SK-N-MC (cell line): ENCODE data around the gene APOBR.

Source experiments
- EZH2 ChIP-seq: fragments of 200-600 bp; sonication (generic); IDR thresholded peaks from one replicate; pipeline ENCODE4 v1.6.1; 2017; ENCODE audit warnings: antibody characterized with exemption
- FOXP2 ChIP-seq: optimal IDR thresholded peaks from 2 replicates; pipeline ENCODE3; 2011; ENCODE audit warnings: mild to moderate bottlenecking, moderate library complexity; ENCODE audit not compliant: insufficient read depth; ENCODE audit errors: extremely low read length, control extremely low read depth
- POLR2AphosphoS5 ChIP-seq: IDR thresholded peaks from 2 replicates; pipeline ENCODE4 v1.6.1; 2012; ENCODE audit warnings: mild to moderate bottlenecking, low read depth, low read length, borderline replicate concordance

DNA sequence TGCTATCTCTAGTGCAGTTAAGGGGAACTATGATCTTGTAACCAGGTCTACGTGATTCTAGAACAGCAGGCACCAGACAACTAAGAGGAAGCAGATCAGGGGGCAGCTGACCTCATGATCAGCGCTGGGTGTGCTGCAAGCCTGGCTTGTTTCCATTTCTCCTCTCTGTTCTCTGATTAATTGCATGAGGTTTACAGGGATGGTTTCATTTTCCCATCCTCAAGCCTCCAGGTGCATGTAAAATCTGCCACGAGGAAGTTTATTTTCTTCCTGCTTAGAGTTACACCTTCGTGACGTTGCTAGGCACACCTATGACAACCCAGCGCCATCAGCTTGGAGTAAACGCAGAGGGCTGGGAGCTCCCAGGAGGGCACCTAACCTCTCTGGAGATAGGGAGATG lies 48.6 kb downstream of the APOBR start:
- TF ChIP-seq POLR2AphosphoS5: no peak
- no peak for TF ChIP-seq EZH2
- TF ChIP-seq FOXP2: no peak
